Common myeloid progenitor, CD34-positive (primary cell): Measurements from ENCODE around the gene MRPL28.
"Not testable (repeated sequence)": the region's sequence is repeated elsewhere in the genome, so short reads cannot be mapped to it uniquely, and the experiment has no call there.

Source experiments
- CTCF ChIA-PET: fragments of 350-600 bp; sonication (Branson Sonifier 250); formaldehyde crosslinking; loops from one replicate; lab custom pipeline; 2021; ENCODE audit warnings: antibody characterized with exemption; lab: Charles Lee
- POLR2A ChIA-PET: fragments of 350-600 bp; sonication (Branson Sonifier 250); formaldehyde crosslinking; loops from one replicate; lab custom pipeline; 2021; ENCODE audit warnings: antibody characterized with exemption; lab: Charles Lee
- DNase-seq, 3 donors: peaks; one replicate each; pipeline versions ENCODE4 v3.0.0 to v3.0.0-alpha.2; 2013
- H3K27ac ChIP-seq, 2 experiments: 1 replicate in 1 of 2; 2 replicates in 1 of 2; pipeline ENCODE4 v1.7.0; 2013; ENCODE audit warnings: inconsistent platforms in 2 of 2, low read length in 2 of 2, mild to moderate bottlenecking in 2 of 2, low read depth in 1 of 2, moderate library complexity in 1 of 2; ENCODE audit not compliant: severe bottlenecking in 2 of 2, insufficient read depth in 1 of 2, poor library complexity in 1 of 2
- H3K27me3 ChIP-seq, 5 experiments: replicated peaks in 2 of 5; 1 replicate in 3 of 5; 2 replicates in 2 of 5; pipeline versions ENCODE4 v1.6.1 to v1.7.0; 2013; ENCODE audit warnings: low read length in 4 of 5, mild to moderate bottlenecking in 2 of 5, moderate library complexity in 2 of 5, inconsistent platforms in 1 of 5; ENCODE audit not compliant: insufficient read depth in 5 of 5, control insufficient read depth in 4 of 5
- H3K36me3 ChIP-seq, 4 experiments: 1 replicate in 2 of 4; 2 replicates in 2 of 4; pipeline versions ENCODE4 v1.6.1 to v1.7.0; 2013; ENCODE audit warnings: low read length in 3 of 4, control low read depth in 1 of 4, mild to moderate bottlenecking in 1 of 4; ENCODE audit not compliant: control insufficient read depth in 4 of 4, insufficient read depth in 4 of 4
- H3K4me1 ChIP-seq, 4 experiments: 1 replicate in 3 of 4; 2 replicates in 1 of 4; pipeline versions ENCODE4 v1.6.1 to v1.7.1; 2013; ENCODE audit warnings: low read length in 3 of 4, mild to moderate bottlenecking in 3 of 4, control low read depth in 1 of 4, inconsistent platforms in 1 of 4, moderate library complexity in 1 of 4; ENCODE audit not compliant: control insufficient read depth in 4 of 4, insufficient read depth in 4 of 4; ENCODE audit errors: control extremely low read depth in 1 of 4
- H3K4me3 ChIP-seq, 7 experiments: 1 replicate in 4 of 7; 2 replicates in 3 of 7; pipeline versions ENCODE4 v1.5.1 to v1.7.0; 2013; ENCODE audit warnings: mild to moderate bottlenecking in 7 of 7, low read length in 6 of 7, moderate library complexity in 6 of 7, inconsistent platforms in 2 of 7, low read depth in 2 of 7, control low read depth in 1 of 7; ENCODE audit not compliant: insufficient read depth in 4 of 7, control insufficient read depth in 1 of 7; ENCODE audit errors: extremely low read depth in 1 of 7
- H3K9me3 ChIP-seq, 5 experiments: 1 replicate in 4 of 5; 2 replicates in 1 of 5; pipeline versions ENCODE4 v1.6.1 to v1.7.1; 2013; ENCODE audit warnings: low read length in 4 of 5, mild to moderate bottlenecking in 2 of 5, inconsistent platforms in 1 of 5, low read depth in 1 of 5, moderate library complexity in 1 of 5; ENCODE audit not compliant: control insufficient read depth in 4 of 5, insufficient read depth in 2 of 5; ENCODE audit errors: control extremely low read depth in 1 of 5
- WGBS: methylation state at CpG from one replicate; pipeline ENCODE4 v1.1.5; 2013; ENCODE audit not compliant: insufficient coverage; 5-methylcytosine and 5-hydroxymethylcytosine counted together

Gene MRPL28

DNA sequence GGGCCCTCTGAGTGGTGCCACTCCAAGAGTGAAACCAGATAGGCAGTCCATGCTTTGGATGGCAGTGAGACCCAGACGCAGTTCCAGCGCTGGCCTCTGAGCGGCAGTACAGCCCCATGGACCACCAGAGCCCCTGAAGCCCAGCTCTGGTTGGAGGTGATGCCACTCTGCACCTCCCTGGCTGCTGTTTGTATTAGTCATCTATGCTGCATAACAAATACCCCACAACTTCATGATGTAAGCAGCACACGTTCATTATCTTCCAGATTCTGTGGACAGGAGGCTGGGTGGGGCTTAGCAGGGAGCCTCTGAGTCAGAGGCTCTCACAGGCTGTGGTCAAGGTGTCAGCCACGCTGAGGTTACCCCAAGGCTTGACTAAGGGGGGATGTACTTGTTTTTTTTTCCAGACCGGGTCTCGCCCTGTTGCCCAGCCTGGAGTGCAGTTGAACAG lies 21.6 kb upstream of the MRPL28 start:
- WGBS: 78% methylated on average over 6 of the region's 7 CpGs
- ChIA-PET POLR2A (no interaction called here), CTCF (interaction anchor here (0.5 to 3.5 kb wide), 9 partner anchors 8 to 268 kb away, joined by 3 to 11 read pairs (median 4); no protein-coding TSS in a partner anchor)
- H3K27me3 ChIP-seq: no peaks in the 10 kb centered on the region
- no peak overlapping the region for H3K27ac ChIP-seq
- no peaks in the 10 kb centered on the region for H3K36me3 ChIP-seq
- no peak overlapping the region for H3K4me3 ChIP-seq
- H3K4me1 ChIP-seq: peaks cover 5 to 12% (median 12%) of the 10 kb centered on the region in 4 experiments
- DNase-seq: peak; percentile 76 to 91 (median 88)
- H3K9me3 ChIP-seq: no peaks in the 10 kb centered on the region

- no peak for DNase-seq
- H3K4me1 ChIP-seq: peaks cover 0 to 8% (median 4%) of the 10 kb centered on the region in 4 experiments
- no peak overlapping the region for H3K27ac ChIP-seq
- no peaks in the 10 kb centered on the region for H3K9me3 ChIP-seq
- no peaks in the 10 kb centered on the region for H3K27me3 ChIP-seq
- no peak overlapping the region for H3K4me3 ChIP-seq
- WGBS: 100% methylated on average over 9 of the region's 10 CpGs
- ChIA-PET CTCF (no interaction called here), POLR2A (no interaction called here)
- H3K36me3 ChIP-seq: no peaks in the 10 kb centered on the region
These were observed 19.0 kb upstream of the MRPL28 start for GRCh38 chr16:389352-389751.

GRCh38 chr16:387761-388666 lies 17.7 kb upstream of the MRPL28 start:
- H3K27ac ChIP-seq, H3K36me3 ChIP-seq, DNase-seq, H3K9me3 ChIP-seq, H3K4me3 ChIP-seq, H3K27me3 ChIP-seq, CTCF ChIA-PET, POLR2A ChIA-PET: not testable (repeated sequence)
- WGBS: 96% methylated on average over 18 of the region's 20 CpGs
- H3K4me1 ChIP-seq: peaks cover 0 to 22% (median 15%) of the 10 kb centered on the region in 4 experiments

DNA sequence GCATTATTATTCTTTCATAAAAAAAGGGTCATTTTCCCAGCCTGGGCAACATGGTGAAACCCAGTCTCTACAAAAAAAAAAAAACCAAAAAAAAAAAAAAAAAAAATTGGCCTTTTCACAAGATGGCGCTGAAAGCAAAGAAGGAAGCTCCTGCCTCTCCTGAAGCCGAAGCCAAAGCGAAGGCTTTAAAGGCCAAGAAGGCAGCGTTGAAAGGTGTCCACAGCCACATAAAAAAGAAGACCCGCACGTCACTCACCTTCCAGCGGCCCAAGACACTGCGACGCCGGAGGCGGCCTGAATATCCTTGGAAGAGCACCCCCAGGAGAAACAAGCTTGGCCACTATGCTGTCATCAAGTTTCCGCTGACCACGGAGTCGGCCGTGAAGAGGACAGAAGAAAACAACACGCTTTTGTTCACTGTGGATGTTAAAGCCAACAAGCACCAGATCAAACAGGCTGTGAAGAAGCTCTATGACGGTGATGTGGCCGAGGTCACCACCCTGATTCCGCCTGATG lies 16.4 kb upstream of the MRPL28 start:
- Histone ChIP-seq H3K27me3 (no peaks in the 10 kb centered on the region), H3K36me3 (no peaks in the 10 kb centered on the region), H3K4me1 (peaks cover 0 to 31% (median 21%) of the 10 kb centered on the region in 4 experiments), H3K27ac (no peak overlapping the region), H3K4me3 (no peak overlapping the region), H3K9me3 (no peaks in the 10 kb centered on the region)
- CTCF ChIA-PET: interaction anchor here (0.6 to 1.1 kb wide), 4 partner anchors 10 to 39 kb away, joined by 4 to 5 read pairs (median 4); partner anchors contain the start of gene RAB11FIP3
- POLR2A ChIA-PET: interaction anchor here (1.1 kb wide), 1 partner anchor 11 kb away, joined by 4 read pairs; no protein-coding TSS in a partner anchor
- WGBS: 85% methylated on average over 18 of the region's 19 CpGs
- no peak for DNase-seq

GRCh38 chr16:383326-384051 lies 13.2 kb upstream of the MRPL28 start:
- CTCF ChIA-PET: interaction anchor here (0.5 to 1.4 kb wide), 4 partner anchors 9 to 200 kb away, joined by 3 to 4 read pairs (median 3); no protein-coding TSS in a partner anchor
- no peaks in the 10 kb centered on the region for H3K9me3 ChIP-seq
- no peaks in the 10 kb centered on the region for H3K27me3 ChIP-seq
- peak in 2 of 3 donors; percentile 64 to 77 for DNase-seq
- POLR2A ChIA-PET: no interaction called here
- no peak overlapping the region for H3K27ac ChIP-seq
- peak overlapping the region in 6 of 7 experiments; percentile 68 to 88 (median 79) for H3K4me3 ChIP-seq
- no peaks in the 10 kb centered on the region for H3K36me3 ChIP-seq
- H3K4me1 ChIP-seq: peaks cover 0 to 39% (median 31%) of the 10 kb centered on the region in 4 experiments
- WGBS: 18% methylated on average over 32 of the region's 33 CpGs

- WGBS: under 1% methylated on average over 111 of the region's 123 CpGs
- ChIA-PET CTCF (interaction anchor here (1.7 kb wide), 1 partner anchor 15 kb away, joined by 5 read pairs; no protein-coding TSS in a partner anchor), POLR2A (interaction anchor here (0.5 kb wide), 1 partner anchor 50 kb away, joined by 4 read pairs; no protein-coding TSS in a partner anchor)
- Histone ChIP-seq H3K4me3 (peak within 1 kb of the TSS; percentile 65 to 88 (median 80)), H3K4me1 (peaks cover 0 to 39% (median 31%) of the 10 kb centered on the region in 4 experiments), H3K36me3 (peaks cover 0 to 6% (median 3%) of the 10 kb centered on the region in 4 experiments), H3K27ac (peak within 1 kb of the TSS in 1 of 2 experiments; percentile 34), H3K27me3 (no peaks in the 10 kb centered on the region), H3K9me3 (no peaks in the 10 kb centered on the region)
- DNase-seq: peak in 2 of 3 donors; percentile 50 to 61
These were observed 11.7 kb upstream of the MRPL28 start, which contains the start of gene PGAP6 for GRCh38 chr16:381789-382717. TSS of gene PGAP6 (minus strand) at chr16:381978. CDS start at chr16:381821, 157 bp downstream.
